ENCODE results near the gene TRIL. TPM values are rescaled to one million over a fixed set of nuclear protein-coding genes. Genes with fewer than 3 reads are reported as not detected.

The TRIL gene
- total and polyA plus RNA-seq, 10 donors, result 0.33 to 10.0 (median 3.9) TPM

GRCh38 chr7:28977881-28978280 lies 19.8 kb upstream of the TRIL start:
- H3K27ac ChIP-seq, result no peak overlapping the region
- H3K4me1 ChIP-seq, result peaks cover 0 to 5% (median 0%) of the 10 kb centered on the region in 6 donors
- H3K4me3 ChIP-seq, result no peak overlapping the region
- H3K36me3 ChIP-seq, result no peaks in the 10 kb centered on the region
- peaks cover 0 to 22% (median 11%) of the 10 kb centered on the region in 8 donors for H3K9me3 ChIP-seq
- H3K27me3 ChIP-seq (replicated peaks in 1 of 7), result no peaks in the 10 kb centered on the region
- intact Hi-C loops (cut with DNase I; ENCODE audit: low total_unique reads), result no loop called here
- TF ChIP-seq POLR2AphosphoS5 (IDR thresholded peaks at IDR 0.05) (no peak), POLR2A (IDR thresholded peaks at IDR 0.05) (no peak)
- TF ChIP-seq, protein P1, sequence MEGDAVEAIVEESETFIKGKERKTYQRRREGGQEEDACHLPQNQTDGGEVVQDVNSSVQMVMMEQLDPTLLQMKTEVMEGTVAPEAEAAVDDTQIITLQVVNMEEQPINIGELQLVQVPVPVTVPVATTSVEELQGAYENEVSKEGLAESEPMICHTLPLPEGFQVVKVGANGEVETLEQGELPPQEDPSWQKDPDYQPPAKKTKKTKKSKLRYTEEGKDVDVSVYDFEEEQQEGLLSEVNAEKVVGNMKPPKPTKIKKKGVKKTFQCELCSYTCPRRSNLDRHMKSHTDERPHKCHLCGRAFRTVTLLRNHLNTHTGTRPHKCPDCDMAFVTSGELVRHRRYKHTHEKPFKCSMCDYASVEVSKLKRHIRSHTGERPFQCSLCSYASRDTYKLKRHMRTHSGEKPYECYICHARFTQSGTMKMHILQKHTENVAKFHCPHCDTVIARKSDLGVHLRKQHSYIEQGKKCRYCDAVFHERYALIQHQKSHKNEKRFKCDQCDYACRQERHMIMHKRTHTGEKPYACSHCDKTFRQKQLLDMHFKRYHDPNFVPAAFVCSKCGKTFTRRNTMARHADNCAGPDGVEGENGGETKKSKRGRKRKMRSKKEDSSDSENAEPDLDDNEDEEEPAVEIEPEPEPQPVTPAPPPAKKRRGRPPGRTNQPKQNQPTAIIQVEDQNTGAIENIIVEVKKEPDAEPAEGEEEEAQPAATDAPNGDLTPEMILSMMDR (IDR thresholded peaks at IDR 0.05 in 8 of 11, conservative IDR thresholded peaks at IDR 0.05 in 3 of 11), result no peak
- DNase-seq, result no peak
- WGBS, 5 donors, result 13 to 89% (median 77%) methylated on average over 1 of the region's 1 CpG; no CpG with 5 or more reads in 1 of the 5 donors

DNA sequence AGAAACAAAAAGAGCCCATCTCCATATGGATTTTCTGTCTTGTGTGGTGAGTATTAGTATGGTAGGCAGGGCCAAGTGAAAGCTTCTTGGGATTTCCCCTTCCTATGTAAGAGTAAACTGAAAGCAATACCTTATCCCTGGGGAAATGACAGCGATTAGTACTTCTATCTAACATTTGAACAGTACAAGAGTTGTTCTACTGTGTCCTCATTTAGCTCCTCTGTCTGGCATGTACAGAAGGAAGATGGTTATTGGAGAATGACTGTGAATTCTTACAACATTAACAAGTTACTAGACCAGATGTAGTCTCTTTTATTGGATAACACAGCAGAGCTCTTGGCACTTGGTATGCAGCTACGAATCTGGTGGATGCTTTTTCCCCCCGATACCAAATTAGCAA lies 17.9 kb upstream of the TRIL start:
- TF ChIP-seq, protein P1 (IDR thresholded peaks at IDR 0.05 in 8 of 11, conservative IDR thresholded peaks at IDR 0.05 in 3 of 11), result no peak
- TF ChIP-seq POLR2A (IDR thresholded peaks at IDR 0.05) (no peak), POLR2AphosphoS5 (IDR thresholded peaks at IDR 0.05) (no peak)
- no peaks in the 10 kb centered on the region for H3K36me3 ChIP-seq
- no peak overlapping the region for H3K4me3 ChIP-seq
- H3K4me1 ChIP-seq, result peaks cover 0 to 5% (median 0%) of the 10 kb centered on the region in 6 donors
- intact Hi-C loops (cut with DNase I; ENCODE audit: low total_unique reads), result no loop called here
- 74 to 93% (median 85%) methylated on average over 3 of the region's 3 CpGs for WGBS, 5 donors
- no peak overlapping the region for H3K27ac ChIP-seq
- H3K9me3 ChIP-seq, result peaks cover 0 to 41% (median 30%) of the 10 kb centered on the region in 8 donors
- no peak for DNase-seq
- no peaks in the 10 kb centered on the region for H3K27me3 ChIP-seq (replicated peaks in 1 of 7)

DNA sequence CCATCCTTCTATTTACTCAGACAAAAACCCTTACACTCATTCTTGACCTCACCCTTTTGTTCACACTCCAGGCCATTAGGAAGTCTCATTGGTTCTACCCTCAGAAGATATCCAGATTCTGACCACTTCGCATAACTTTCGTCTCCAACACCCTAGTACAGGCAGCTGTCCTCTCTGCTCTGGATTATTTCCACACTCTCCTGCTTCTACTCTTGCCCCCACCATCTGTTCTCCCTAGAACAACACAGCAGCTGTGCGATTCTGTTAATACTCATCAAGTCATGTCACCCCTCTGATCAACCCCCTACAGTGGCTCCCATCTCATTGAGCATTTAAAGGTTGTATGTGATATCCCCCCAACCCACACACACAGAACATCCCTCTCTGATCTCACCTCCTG lies 15.5 kb upstream of the TRIL start:
- Histone ChIP-seq H3K27ac (no peak overlapping the region), H3K27me3 (replicated peaks in 1 of 7) (no peaks in the 10 kb centered on the region), H3K9me3 (peaks cover 0 to 59% (median 36%) of the 10 kb centered on the region in 8 donors), H3K36me3 (no peaks in the 10 kb centered on the region), H3K4me1 (no peaks in the 10 kb centered on the region), H3K4me3 (no peak overlapping the region)
- WGBS, 5 donors, result 89 to 98% (median 93%) methylated on average over 3 of the region's 3 CpGs
- intact Hi-C loops (cut with DNase I; ENCODE audit: low total_unique reads), result no loop called here
- TF ChIP-seq POLR2AphosphoS5 (IDR thresholded peaks at IDR 0.05), result no peak
- TF ChIP-seq POLR2A (IDR thresholded peaks at IDR 0.05), result no peak
- TF ChIP-seq, protein P1 (IDR thresholded peaks at IDR 0.05 in 8 of 11, conservative IDR thresholded peaks at IDR 0.05 in 3 of 11), result no peak
- no peak for DNase-seq

- H3K36me3 ChIP-seq, result no peaks in the 10 kb centered on the region
- intact Hi-C loops (cut with DNase I; ENCODE audit: low total_unique reads), result no loop called here
- no peak overlapping the region for H3K4me3 ChIP-seq
- DNase-seq, result no peak
- H3K27me3 ChIP-seq (replicated peaks in 1 of 7), result peaks cover 0 to 23% (median 0%) of the 10 kb centered on the region in 7 donors
- no peaks in the 10 kb centered on the region for H3K9me3 ChIP-seq
- no peak overlapping the region for H3K27ac ChIP-seq
- peaks cover 0 to 8% (median under 1%) of the 10 kb centered on the region in 6 donors for H3K4me1 ChIP-seq
- WGBS, 5 donors, result 73 to 91% (median 79%) methylated on average over 2 of the region's 2 CpGs
- TF ChIP-seq, protein P1 (IDR thresholded peaks at IDR 0.05 in 8 of 11, conservative IDR thresholded peaks at IDR 0.05 in 3 of 11), result no peak
These were observed 5.9 kb upstream of the TRIL start for GRCh38 chr7:28964056-28964455.

All from spleen (tissue), 11 donors.